DND-41 (cell line): ENCODE measurements around the gene RBPJ.

ENCODE experiments used
- ATAC-seq: fragments of 200-7000 bp; cut with Tn5 transposase; 3 replicates; pipeline ENCODE4 v1.9.1; 2021; ENCODE audit warnings: low read depth; ENCODE audit not compliant: insufficient read depth
- DNase-seq: peaks from one replicate; pipeline ENCODE4 v3.0.0-alpha.2; 2020
- H2AFZ ChIP-seq: 2 replicates; pipeline ENCODE4 v1.6.0; 2012; ENCODE audit warnings: low read depth, low read length
- H3K27ac ChIP-seq: 2 replicates; pipeline ENCODE4 v1.5.1; 2012; ENCODE audit warnings: low read length, inconsistent platforms
- H3K27me3 ChIP-seq: fragments of 200-600 bp; sonication (generic); 2 replicates; pipeline ENCODE4 v1.6.0; 2012; ENCODE audit warnings: low read length, mild to moderate bottlenecking, inconsistent platforms; ENCODE audit not compliant: insufficient read depth, poor library complexity
- H3K36me3 ChIP-seq: 2 replicates; pipeline ENCODE4 v1.5.1; 2012; ENCODE audit warnings: low read length, inconsistent platforms; ENCODE audit not compliant: insufficient read depth
- H3K4me1 ChIP-seq: 2 replicates; pipeline ENCODE4 v1.5.1; 2012; ENCODE audit warnings: mild to moderate bottlenecking, low read length; ENCODE audit not compliant: insufficient read depth
- H3K4me2 ChIP-seq: 2 replicates; pipeline ENCODE4 v1.6.0; 2012; ENCODE audit warnings: mild to moderate bottlenecking, moderate library complexity, low read length, inconsistent platforms; ENCODE audit not compliant: insufficient read depth
- H3K4me3 ChIP-seq, 2 experiments: fragments of 200-600 bp in 1 of 2; shearing (Covaris generic) in 1 of 2; 2 replicates each; pipeline ENCODE4 v1.5.1; 2012 to 2016; ENCODE audit warnings: inconsistent platforms in 2 of 2, low read length in 2 of 2, mild to moderate bottlenecking in 2 of 2, low read depth in 1 of 2, moderate library complexity in 1 of 2
- H3K79me2 ChIP-seq: 2 replicates; pipeline ENCODE4 v1.6.0; 2012; ENCODE audit warnings: low read length, inconsistent platforms; ENCODE audit not compliant: insufficient read depth
- H3K9ac ChIP-seq: 2 replicates; pipeline ENCODE4 v1.6.0; 2012; ENCODE audit warnings: low read depth, mild to moderate bottlenecking, inconsistent platforms, low read length, moderate library complexity
- H3K9me3 ChIP-seq: 2 replicates; pipeline ENCODE4 v1.5.1; 2012; ENCODE audit warnings: low read length, moderate library complexity, mild to moderate bottlenecking, inconsistent platforms; ENCODE audit not compliant: insufficient read depth, severe bottlenecking
- H4K20me1 ChIP-seq: 2 replicates; pipeline ENCODE4 v1.6.0; 2012; ENCODE audit warnings: low read length; ENCODE audit not compliant: insufficient read depth
- CTCF ChIP-seq: IDR thresholded peaks from 2 replicates; pipeline ENCODE4 v1.5.1; 2012; ENCODE audit warnings: borderline replicate concordance, low read length, moderate library complexity, mild to moderate bottlenecking; ENCODE audit not compliant: poor library complexity, severe bottlenecking; ENCODE audit errors: extremely low read depth
- EZH2 ChIP-seq: IDR thresholded peaks from 3 replicates; pipeline ENCODE4 v1.6.1; 2012; ENCODE audit warnings: borderline replicate concordance, low read depth, mild to moderate bottlenecking, moderate library complexity, low read length, inconsistent platforms; ENCODE audit not compliant: severe bottlenecking

RBPJ gene

GRCh38 chr4:26334366-26334765, 13.6 kb downstream of the RBPJ start:
- Histone ChIP-seq H3K4me1 (no peaks in the 10 kb centered on the region), H3K36me3 (no peaks in the 10 kb centered on the region), H3K27me3 (no peaks in the 10 kb centered on the region), H3K27ac (no peak overlapping the region), H3K9me3 (no peaks in the 10 kb centered on the region), H3K9ac (no peak overlapping the region), H4K20me1 (peaks cover 87% of the 10 kb centered on the region), H3K4me2 (no peak overlapping the region), H3K4me3 (no peak overlapping the region), H2AFZ (no peak overlapping the region), H3K79me2 (peaks cover 93% of the 10 kb centered on the region)
- ATAC-seq (no peak), DNase-seq (no peak)
- TF ChIP-seq CTCF (no peak), EZH2 (no peak)

- H3K79me2 ChIP-seq, result peaks cover 90% of the 10 kb centered on the region
- no peaks in the 10 kb centered on the region for H3K4me1 ChIP-seq
- H3K4me2 ChIP-seq, result no peak overlapping the region
- no peak overlapping the region for H3K27ac ChIP-seq
- H3K9me3 ChIP-seq, result no peaks in the 10 kb centered on the region
- H4K20me1 ChIP-seq, result peaks cover 87% of the 10 kb centered on the region
- no peak overlapping the region for H3K4me3 ChIP-seq
- no peak for DNase-seq
- ATAC-seq, result no peak
- H2AFZ ChIP-seq, result no peak overlapping the region
- no peaks in the 10 kb centered on the region for H3K36me3 ChIP-seq
- TF ChIP-seq CTCF (no peak), EZH2 (no peak)
- H3K9ac ChIP-seq, result no peak overlapping the region
- no peaks in the 10 kb centered on the region for H3K27me3 ChIP-seq
Measured at GRCh38 chr4:26337612-26338011, 16.8 kb downstream of the RBPJ start.

GRCh38 chr4:26342328-26343037, 21.7 kb downstream of the RBPJ start:
- no peaks in the 10 kb centered on the region for H3K4me1 ChIP-seq
- TF ChIP-seq CTCF (no peak), EZH2 (no peak)
- H3K27me3 ChIP-seq, result no peaks in the 10 kb centered on the region
- H3K27ac ChIP-seq, result no peak overlapping the region
- no peak overlapping the region for H3K4me3 ChIP-seq
- DNase-seq, result no peak
- H3K36me3 ChIP-seq, result no peaks in the 10 kb centered on the region
- H3K4me2 ChIP-seq, result no peak overlapping the region
- H3K9me3 ChIP-seq, result no peaks in the 10 kb centered on the region
- H4K20me1 ChIP-seq, result peaks cover 86% of the 10 kb centered on the region
- no peak overlapping the region for H2AFZ ChIP-seq
- H3K79me2 ChIP-seq, result peaks cover 83% of the 10 kb centered on the region
- H3K9ac ChIP-seq, result no peak overlapping the region
- no peak for ATAC-seq
